Occipital lobe (tissue), 2 donors: Measurements from ENCODE around the gene CEACAM7. TPM values are rescaled to one million over a fixed set of nuclear protein-coding genes. Genes with fewer than 3 reads are reported as not detected.

ENCODE experiments used
- DNase-seq: peaks from one replicate; lab custom pipeline; 2025; lab: John Stamatoyannopoulos, UW
- total RNA-seq: library from RNA; depleted of rRNA; stranded (reverse); fragments of >200 nt; gene quantifications from one replicate; pipeline ENCODE4 v1.2.3, GENCODE V29; 2014

Gene CEACAM7
- total RNA-seq, 1 donor from 2014 or later, result not detected

DNA sequence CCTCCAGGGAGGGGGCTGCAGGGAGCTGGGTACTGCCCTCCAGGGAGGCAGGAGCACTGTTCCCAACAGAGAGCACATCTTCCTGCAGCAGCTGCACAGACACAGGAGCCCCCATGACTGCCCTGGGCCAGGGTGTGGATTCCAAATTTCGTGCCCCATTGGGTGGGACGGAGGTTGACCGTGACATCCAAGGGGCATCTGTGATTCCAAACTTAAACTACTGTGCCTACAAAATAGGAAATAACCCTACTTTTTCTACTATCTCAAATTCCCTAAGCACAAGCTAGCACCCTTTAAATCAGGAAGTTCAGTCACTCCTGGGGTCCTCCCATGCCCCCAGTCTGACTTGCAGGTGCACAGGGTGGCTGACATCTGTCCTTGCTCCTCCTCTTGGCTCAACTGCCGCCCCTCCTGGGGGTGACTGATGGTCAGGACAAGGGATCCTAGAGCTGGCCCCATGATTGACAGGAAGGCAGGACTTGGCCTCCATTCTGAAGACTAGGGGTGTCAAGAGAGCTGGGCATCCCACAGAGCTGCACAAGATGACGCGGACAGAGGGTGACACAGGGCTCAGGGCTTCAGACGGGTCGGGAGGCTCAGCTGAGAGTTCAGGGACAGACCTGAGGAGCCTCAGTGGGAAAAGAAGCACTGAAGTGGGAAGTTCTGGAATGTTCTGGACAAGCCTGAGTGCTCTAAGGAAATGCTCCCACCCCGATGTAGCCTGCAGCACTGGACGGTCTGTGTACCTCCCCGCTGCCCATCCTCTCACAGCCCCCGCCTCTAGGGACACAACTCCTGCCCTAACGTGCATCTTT lies 12.5 kb upstream of the CEACAM7 start:
- DNase-seq, result no peak

DNA sequence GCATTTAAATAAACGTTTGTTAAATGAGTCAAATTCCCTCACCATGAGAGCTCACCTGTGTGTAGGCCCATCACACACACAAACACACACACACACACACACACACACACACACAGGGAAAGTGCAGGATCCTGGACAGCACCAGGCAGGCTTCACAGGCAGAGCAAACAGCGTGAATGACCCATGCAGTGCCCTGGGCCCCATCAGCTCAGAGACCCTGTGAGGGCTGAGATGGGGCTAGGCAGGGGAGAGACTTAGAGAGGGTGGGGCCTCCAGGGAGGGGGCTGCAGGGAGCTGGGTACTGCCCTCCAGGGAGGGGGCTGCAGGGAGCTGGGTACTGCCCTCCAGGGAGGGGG lies 11.9 kb upstream of the CEACAM7 start:
- DNase-seq, result no peak

DNA sequence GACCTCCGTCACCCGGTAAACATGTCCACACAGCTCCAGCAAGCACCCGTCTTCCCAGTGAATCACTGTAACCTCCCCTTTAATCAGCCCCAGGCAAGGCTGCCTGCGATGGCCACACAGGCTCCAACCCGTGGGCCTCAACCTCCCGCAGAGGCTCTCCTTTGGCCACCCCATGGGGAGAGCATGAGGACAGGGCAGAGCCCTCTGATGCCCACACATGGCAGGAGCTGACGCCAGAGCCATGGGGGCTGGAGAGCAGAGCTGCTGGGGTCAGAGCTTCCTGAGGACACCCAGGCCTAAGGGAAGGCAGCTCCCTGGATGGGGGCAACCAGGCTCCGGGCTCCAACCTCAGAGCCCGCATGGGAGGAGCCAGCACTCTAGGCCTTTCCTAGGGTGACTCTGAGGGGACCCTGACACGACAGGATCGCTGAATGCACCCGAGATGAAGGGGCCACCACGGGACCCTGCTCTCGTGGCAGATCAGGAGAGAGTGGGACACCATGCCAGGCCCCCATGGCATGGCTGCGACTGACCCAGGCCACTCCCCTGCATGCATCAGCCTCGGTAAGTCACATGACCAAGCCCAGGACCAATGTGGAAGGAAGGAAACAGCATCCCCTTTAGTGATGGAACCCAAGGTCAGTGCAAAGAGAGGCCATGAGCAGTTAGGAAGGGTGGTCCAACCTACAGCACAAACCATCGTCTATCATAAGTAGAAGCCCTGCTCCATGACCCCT lies 11.3 kb upstream of the CEACAM7 start:
- DNase-seq, result no peak

DNA sequence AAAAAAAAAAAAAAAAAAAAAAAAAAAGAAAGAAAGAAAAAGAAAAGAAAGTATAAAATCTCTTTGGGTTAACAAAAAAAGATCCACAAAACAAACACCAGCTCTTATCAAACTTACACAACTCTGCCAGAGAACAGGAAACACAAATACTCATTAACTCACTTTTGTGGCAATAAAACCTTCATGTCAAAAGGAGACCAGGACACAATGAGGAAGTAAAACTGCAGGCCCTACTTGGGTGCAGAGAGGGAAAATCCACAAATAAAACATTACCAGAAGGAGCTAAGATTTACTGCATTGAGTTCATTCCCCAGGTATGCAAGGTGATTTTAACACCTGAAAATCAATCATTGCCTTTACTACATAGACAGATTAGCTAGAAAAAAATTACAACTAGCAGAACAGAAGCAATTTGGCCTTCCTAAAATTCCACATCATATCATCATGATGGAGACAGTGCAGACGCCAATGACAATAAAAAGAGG lies 10.7 kb upstream of the CEACAM7 start:
- DNase-seq, result no peak

- no peak for DNase-seq
Observed at GRCh38 chr19:41697198-41697855, 9.3 kb upstream of the CEACAM7 start.

DNA sequence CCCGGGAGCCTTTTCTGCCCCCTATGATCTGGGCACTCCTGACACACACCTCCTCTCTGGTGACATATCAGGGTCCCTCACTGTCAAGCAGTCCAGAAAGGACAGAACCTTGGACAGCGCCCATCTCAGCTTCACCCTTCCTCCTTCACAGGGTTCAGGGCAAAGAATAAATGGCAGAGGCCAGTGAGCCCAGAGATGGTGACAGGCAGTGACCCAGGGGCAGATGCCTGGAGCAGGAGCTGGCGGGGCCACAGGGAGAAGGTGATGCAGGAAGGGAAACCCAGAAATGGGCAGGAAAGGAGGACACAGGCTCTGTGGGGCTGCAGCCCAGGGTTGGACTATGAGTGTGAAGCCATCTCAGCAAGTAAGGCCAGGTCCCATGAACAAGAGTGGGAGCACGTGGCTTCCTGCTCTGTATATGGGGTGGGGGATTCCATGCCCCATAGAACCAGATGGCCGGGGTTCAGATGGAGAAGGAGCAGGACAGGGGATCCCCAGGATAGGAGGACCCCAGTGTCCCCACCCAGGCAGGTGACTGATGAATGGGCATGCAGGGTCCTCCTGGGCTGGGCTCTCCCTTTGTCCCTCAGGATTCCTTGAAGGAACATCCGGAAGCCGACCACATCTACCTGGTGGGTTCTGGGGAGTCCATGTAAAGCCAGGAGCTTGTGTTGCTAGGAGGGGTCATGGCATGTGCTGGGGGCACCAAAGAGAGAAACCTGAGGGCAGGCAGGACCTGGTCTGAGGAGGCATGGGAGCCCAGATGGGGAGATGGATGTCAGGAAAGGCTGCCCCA lies 8.5 kb upstream of the CEACAM7 start:
- DNase-seq, result no peak

DNA sequence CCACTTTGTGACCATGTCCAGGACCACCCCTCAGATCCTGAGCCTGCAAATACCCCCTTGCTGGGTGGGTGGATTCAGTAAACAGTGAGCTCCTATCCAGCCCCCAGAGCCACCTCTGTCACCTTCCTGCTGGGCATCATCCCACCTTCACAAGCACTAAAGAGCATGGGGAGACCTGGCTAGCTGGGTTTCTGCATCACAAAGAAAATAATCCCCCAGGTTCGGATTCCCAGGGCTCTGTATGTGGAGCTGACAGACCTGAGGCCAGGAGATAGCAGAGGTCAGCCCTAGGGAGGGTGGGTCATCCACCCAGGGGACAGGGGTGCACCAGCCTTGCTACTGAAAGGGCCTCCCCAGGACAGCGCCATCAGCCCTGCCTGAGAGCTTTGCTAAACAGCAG lies 7.7 kb upstream of the CEACAM7 start:
- no peak for DNase-seq

DNA sequence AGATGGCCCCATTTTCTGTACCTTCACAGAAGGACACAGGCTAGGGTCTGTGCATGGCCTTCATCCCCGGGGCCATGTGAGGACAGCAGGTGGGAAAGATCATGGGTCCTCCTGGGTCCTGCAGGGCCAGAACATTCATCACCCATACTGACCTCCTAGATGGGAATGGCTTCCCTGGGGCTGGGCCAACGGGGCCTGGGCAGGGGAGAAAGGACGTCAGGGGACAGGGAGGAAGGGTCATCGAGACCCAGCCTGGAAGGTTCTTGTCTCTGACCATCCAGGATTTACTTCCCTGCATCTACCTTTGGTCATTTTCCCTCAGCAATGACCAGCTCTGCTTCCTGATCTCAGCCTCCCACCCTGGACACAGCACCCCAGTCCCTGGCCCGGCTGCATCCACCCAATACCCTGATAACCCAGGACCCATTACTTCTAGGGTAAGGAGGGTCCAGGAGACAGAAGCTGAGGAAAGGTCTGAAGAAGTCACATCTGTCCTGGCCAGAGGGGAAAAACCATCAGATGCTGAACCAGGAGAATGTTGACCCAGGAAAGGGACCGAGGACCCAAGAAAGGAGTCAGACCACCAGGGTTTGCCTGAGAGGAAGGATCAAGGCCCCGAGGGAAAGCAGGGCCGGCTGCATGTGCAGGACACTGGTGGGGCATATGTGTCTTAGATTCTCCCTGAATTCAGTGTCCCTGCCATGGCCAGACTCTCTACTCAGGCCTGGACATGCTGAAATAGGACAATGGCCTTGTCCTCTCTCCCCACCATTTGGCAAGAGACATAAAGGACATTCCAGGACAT lies 7.0 kb upstream of the CEACAM7 start:
- DNase-seq, result no peak

- no peak for DNase-seq
Observed at GRCh38 chr19:41694196-41694595, 6.1 kb upstream of the CEACAM7 start.

GRCh38 chr19:41691268-41691970 lies 3.3 kb upstream of the CEACAM7 start:
- no peak for DNase-seq

GRCh38 chr19:41690801-41691065 lies 2.7 kb upstream of the CEACAM7 start:
- DNase-seq, result no peak

DNA sequence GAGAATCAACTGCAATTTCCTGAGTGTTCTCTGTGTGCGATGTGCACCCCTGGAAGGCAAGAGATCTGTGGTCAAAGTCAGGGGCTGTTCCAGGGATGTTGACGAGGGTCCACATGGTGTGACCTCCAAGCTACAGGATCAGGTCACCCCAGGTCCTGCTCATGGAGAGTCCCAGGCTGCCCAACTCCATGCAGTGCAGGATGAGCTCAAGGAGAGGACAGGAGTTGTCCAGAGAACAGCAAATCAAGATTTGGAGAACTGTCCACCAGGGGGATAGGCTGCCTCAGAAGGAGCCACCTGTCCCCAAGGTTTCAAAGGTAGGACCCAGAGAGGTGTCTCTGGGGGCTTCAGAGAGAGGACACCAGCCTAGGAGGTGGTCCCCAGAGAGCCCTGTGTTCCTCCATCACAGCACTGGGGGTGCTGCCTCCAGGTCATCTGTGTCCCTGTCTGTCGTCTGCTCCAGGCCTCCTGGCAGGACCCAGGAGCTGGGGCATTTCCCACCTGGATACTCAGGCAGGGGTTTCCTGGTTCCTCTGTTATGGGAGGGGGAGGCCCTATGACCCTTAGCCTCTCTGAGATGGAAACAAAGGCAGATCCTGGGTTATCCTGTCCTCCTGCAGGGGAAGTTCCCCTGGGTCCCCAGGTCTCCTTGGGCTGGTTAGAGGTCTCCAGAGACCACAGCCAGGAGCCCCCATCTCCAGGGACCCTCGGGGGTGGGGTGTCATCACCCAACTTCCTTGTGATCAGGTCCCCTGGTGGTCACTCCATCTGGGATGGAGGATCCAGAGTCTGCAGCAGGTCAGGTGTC lies 2.1 kb upstream of the CEACAM7 start:
- DNase-seq, result no peak

GRCh38 chr19:41688687-41689086 lies 617 bp upstream of the CEACAM7 start:
- no peak for DNase-seq

DNA sequence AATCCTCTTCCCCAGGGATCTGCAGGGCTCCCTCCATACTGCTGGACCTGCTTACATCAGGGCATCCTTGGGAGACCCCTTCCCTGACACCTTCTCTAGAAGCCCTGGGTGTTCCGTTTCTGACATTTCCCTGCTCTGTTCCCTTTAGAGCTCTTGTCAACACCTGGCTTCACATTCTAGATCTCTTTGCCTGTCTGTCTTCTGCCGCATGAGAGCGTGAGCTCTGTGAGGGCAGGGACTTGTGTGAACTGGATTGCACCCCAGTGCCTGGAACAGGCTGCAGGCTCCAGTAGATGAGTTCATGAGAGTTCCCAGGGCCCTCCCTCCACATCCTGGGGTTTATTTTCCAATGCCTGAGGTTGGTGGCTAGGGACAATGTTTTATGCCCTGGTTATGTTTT lies 651 bp downstream of the CEACAM7 start:
- DNase-seq, result no peak

DNA sequence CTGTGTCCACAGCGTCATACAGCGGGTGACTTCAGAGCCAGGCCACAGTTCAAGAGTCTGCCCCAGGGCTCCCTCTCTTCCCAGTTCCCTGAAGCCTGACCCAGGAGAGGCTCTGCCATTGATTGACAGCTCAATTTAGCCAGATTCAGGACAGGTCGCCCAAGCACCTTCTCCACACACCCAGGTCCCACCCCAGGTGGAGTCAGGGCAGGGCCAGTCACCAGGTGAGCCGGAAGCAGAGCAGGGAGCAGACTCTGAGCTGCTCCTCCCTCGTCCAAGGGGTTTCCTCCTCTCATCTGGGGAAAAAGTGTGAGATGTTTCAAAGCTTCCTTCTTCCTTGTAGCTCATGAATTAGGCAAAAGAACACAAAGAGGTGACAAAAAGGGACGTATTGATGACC lies 5.6 kb downstream of the CEACAM7 start:
- no peak for DNase-seq

GRCh38 chr19:41671486-41671885 lies 16.6 kb downstream of the CEACAM7 start:
- DNase-seq, result no peak

- DNase-seq, result no peak
Observed at GRCh38 chr19:41670755-41671154, 17.3 kb downstream of the CEACAM7 start.

DNA sequence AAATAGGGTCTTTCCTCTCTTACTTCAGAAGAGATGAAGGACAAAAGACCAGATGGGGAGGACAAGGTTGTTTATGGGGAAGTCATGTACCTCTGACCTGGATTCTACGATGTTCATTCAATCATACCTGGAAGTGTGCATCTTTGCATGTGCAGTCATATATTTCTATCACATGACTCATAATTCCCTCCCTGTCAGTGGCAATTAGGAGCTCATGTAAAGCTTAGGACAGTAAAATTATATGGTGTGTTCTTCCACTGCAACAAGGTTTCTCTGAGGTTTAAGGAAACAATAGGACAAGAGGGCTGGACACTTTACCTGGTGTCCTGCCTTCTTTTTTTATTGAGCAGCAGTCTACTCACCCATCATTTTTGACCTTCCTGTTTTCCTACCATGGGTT lies 19.8 kb downstream of the CEACAM7 start:
- DNase-seq, result no peak

GRCh38 chr19:41666075-41666474 lies 22.0 kb downstream of the CEACAM7 start:
- DNase-seq, result no peak

- DNase-seq, result no peak
Observed at GRCh38 chr19:41657157-41657556, 30.9 kb downstream of the CEACAM7 start.
